Endometrial microvascular endothelial cells (primary cell): ENCODE results near the gene UXS1. TPM values are rescaled to one million over a fixed set of nuclear protein-coding genes. Genes with fewer than 3 reads are reported as not detected.

Experiments used
- in situ Hi-C: cut with HindIII; loops from 2 replicates; pipeline ENCODE4 v1.10.0; 2017; ENCODE audit warnings: low sequenced_read_pairs, low pct_unique_long_range_greater_than_20kb; ENCODE audit errors: inconsistent ontology term
- total RNA-seq: library from RNA; depleted of rRNA; stranded (reverse); fragments of >200 nt; gene quantifications from one replicate; pipeline ENCODE4 v1.2.3, GENCODE V29; 2015; ENCODE audit errors: inconsistent ontology term

Gene UXS1
- total RNA-seq, 1 donor from 2014 or later: 51.7 TPM

- in situ Hi-C loops: no loop called here
Observed at GRCh38 chr2:106117882-106118684, 76.0 kb downstream of the UXS1 start.

- in situ Hi-C loops: no loop called here
Observed at GRCh38 chr2:106117347-106117746, 76.8 kb downstream of the UXS1 start.

- in situ Hi-C loops: no loop called here
Observed at GRCh38 chr2:106116248-106116647, 77.9 kb downstream of the UXS1 start.

GRCh38 chr2:106115665-106116064, 78.4 kb downstream of the UXS1 start:
- in situ Hi-C loops: no loop called here

GRCh38 chr2:106115250-106115649, 78.9 kb downstream of the UXS1 start:
- in situ Hi-C loops: no loop called here

GRCh38 chr2:106114166-106114565, 79.9 kb downstream of the UXS1 start:
- in situ Hi-C loops: no loop called here

GRCh38 chr2:106113361-106113966, 80.6 kb downstream of the UXS1 start:
- in situ Hi-C loops: no loop called here

- in situ Hi-C loops: no loop called here
Observed at GRCh38 chr2:106111882-106112571, 82.1 kb downstream of the UXS1 start.

- in situ Hi-C loops: no loop called here
Observed at GRCh38 chr2:106109675-106110424, 84.3 kb downstream of the UXS1 start.

- in situ Hi-C loops: no loop called here
Observed at GRCh38 chr2:106108791-106109190, 85.3 kb downstream of the UXS1 start.

GRCh38 chr2:106108351-106108750, 85.8 kb downstream of the UXS1 start:
- in situ Hi-C loops: no loop called here

GRCh38 chr2:106107509-106108131, 86.5 kb downstream of the UXS1 start:
- in situ Hi-C loops: no loop called here

- in situ Hi-C loops: no loop called here
Observed at GRCh38 chr2:106106622-106107508, 87.2 kb downstream of the UXS1 start.

- in situ Hi-C loops: no loop called here
Observed at GRCh38 chr2:106105151-106105922, 88.8 kb downstream of the UXS1 start.

GRCh38 chr2:106104332-106105062, 89.6 kb downstream of the UXS1 start:
- in situ Hi-C loops: no loop called here

GRCh38 chr2:106099691-106100090, 94.4 kb downstream of the UXS1 start:
- in situ Hi-C loops: no loop called here

GRCh38 chr2:106098664-106099063, 95.4 kb downstream of the UXS1 start:
- in situ Hi-C loops: no loop called here
